B cell (primary cell): ENCODE measurements around the gene ROR2. TPM values are rescaled to one million over a fixed set of nuclear protein-coding genes. Genes with fewer than 3 reads are reported as not detected.

Experiments
- ATAC-seq: fragments of 200-7000 bp; cut with Tn5 transposase; one replicate; pipeline ENCODE4 v1.10.0; 2021; ENCODE audit warnings: low read depth, mild to moderate bottlenecking, moderate number of reproducible peaks, moderate library complexity
- CTCF ChIA-PET: fragments of 350-600 bp; sonication (Branson Sonifier 250); formaldehyde crosslinking; loops from one replicate; lab custom pipeline; 2021; ENCODE audit warnings: antibody characterized with exemption, inconsistent platforms; lab: Charles Lee
- POLR2A ChIA-PET: fragments of 350-600 bp; sonication (Branson Sonifier 250); formaldehyde crosslinking; loops from one replicate; lab custom pipeline; 2021; ENCODE audit warnings: antibody characterized with exemption; lab: Charles Lee
- DNase-seq: peaks from one replicate; pipeline ENCODE4 v3.0.0; 2013
- H2AFZ ChIP-seq: 2 replicates; pipeline ENCODE4 v1.6.1; 2012; ENCODE audit warnings: mild to moderate bottlenecking, low read depth, low read length; ENCODE audit not compliant: insufficient read depth, poor library complexity, severe bottlenecking
- H3K27ac ChIP-seq, 2 donors: 1 replicate in 1 of 2; 2 replicates in 1 of 2; pipeline ENCODE4 v1.5.1; 2012 to 2013; ENCODE audit warnings: low read length in 2 of 2, mild to moderate bottlenecking in 2 of 2, moderate library complexity in 1 of 2
- H3K27me3 ChIP-seq, 4 experiments: fragments of 200-600 bp in 1 of 4; sonication (generic) in 1 of 4; replicated peaks in 1 of 4; 1 replicate in 2 of 4; 2 replicates in 2 of 4; pipeline versions ENCODE4 v1.6.1 to v1.7.0; 2013 to 2016; ENCODE audit warnings: low read length in 3 of 4, mild to moderate bottlenecking in 2 of 4, mixed read lengths in 1 of 4, moderate library complexity in 1 of 4; ENCODE audit not compliant: insufficient read depth in 4 of 4, control insufficient read depth in 3 of 4; ENCODE audit errors: control extremely low read depth in 1 of 4
- H3K36me3 ChIP-seq, 2 experiments: replicated peaks in 1 of 2; 1 replicate in 1 of 2; 2 replicates in 1 of 2; pipeline versions ENCODE4 v1.6.1 to v1.7.1; 2013; ENCODE audit warnings: low read length in 1 of 2; ENCODE audit not compliant: insufficient read depth in 2 of 2, control insufficient read depth in 1 of 2; ENCODE audit errors: control extremely low read depth in 1 of 2, extremely low read depth in 1 of 2
- H3K4me1 ChIP-seq, 2 donors: fragments of 200-600 bp in 1 of 2; sonication (generic) in 1 of 2; 1 replicate in 1 of 2; 2 replicates in 1 of 2; pipeline versions ENCODE4 v1.5.1 to v1.6.1; 2013 to 2017; ENCODE audit warnings: low read length in 2 of 2; ENCODE audit not compliant: control insufficient read depth in 2 of 2, insufficient read depth in 2 of 2
- H3K4me2 ChIP-seq: replicated peaks from 2 replicates; pipeline ENCODE3; 2012; ENCODE audit warnings: mild to moderate bottlenecking, low read depth, low read length; ENCODE audit not compliant: poor library complexity, severe bottlenecking
- H3K4me3 ChIP-seq, 5 experiments: fragments of 200-600 bp in 1 of 5; sonication (generic) in 1 of 5; 1 replicate in 3 of 5; 2 replicates in 2 of 5; pipeline versions ENCODE4 v1.5.1 to v1.7.0; 2011 to 2016; ENCODE audit warnings: low read length in 4 of 5, mild to moderate bottlenecking in 4 of 5, low read depth in 2 of 5, control low read depth in 1 of 5, moderate library complexity in 1 of 5; ENCODE audit not compliant: insufficient read depth in 1 of 5; ENCODE audit errors: control extremely low read depth in 1 of 5, extremely low read depth in 1 of 5
- H3K79me2 ChIP-seq: fragments of 200-600 bp; sonication (generic); one replicate; pipeline ENCODE4 v1.6.0; 2016; ENCODE audit warnings: low read length; ENCODE audit not compliant: control insufficient read depth, insufficient read depth
- H3K9ac ChIP-seq: fragments of 200-600 bp; sonication (generic); 2 replicates; pipeline ENCODE4 v1.6.1; 2017; ENCODE audit warnings: mild to moderate bottlenecking, low read length, moderate library complexity
- H3K9me3 ChIP-seq, 3 donors: one replicate each; pipeline versions ENCODE4 v1.6.1 to v1.7.1; 2013; ENCODE audit warnings: low read length in 2 of 3; ENCODE audit not compliant: control insufficient read depth in 2 of 3, insufficient read depth in 1 of 3; ENCODE audit errors: control extremely low read depth in 1 of 3
- H4K20me1 ChIP-seq: 2 replicates; pipeline ENCODE4 v1.6.0; 2012; ENCODE audit warnings: mild to moderate bottlenecking, low read length; ENCODE audit not compliant: insufficient read depth, control insufficient read depth, poor library complexity, severe bottlenecking
- H3K27ac Mint-ChIP-seq: one replicate; pipeline ENCODE4 v1.8.0; 2021; ENCODE audit warnings: mixed read lengths
- H3K27me3 Mint-ChIP-seq: one replicate; pipeline ENCODE4 v1.8.0; 2021; ENCODE audit warnings: mixed read lengths
- H3K4me1 Mint-ChIP-seq: one replicate; pipeline ENCODE4 v1.8.0; 2021; ENCODE audit warnings: mixed read lengths
- H3K4me3 Mint-ChIP-seq: one replicate; pipeline ENCODE4 v1.8.0; 2021; ENCODE audit warnings: mixed read lengths
- H3K9me3 Mint-ChIP-seq: one replicate; pipeline ENCODE4 v1.8.0; 2022; ENCODE audit warnings: mixed read lengths; ENCODE audit not compliant: insufficient read depth
- CTCF ChIP-seq: fragments of 200-600 bp; IDR thresholded peaks from one replicate; pipeline ENCODE4 v1.8.0; 2022; ENCODE audit warnings: antibody characterized with exemption, mild to moderate bottlenecking
- EZH2 ChIP-seq: IDR thresholded peaks from 2 replicates; pipeline ENCODE4 v1.6.1; 2012; ENCODE audit warnings: borderline replicate concordance, low read depth, mild to moderate bottlenecking, moderate library complexity, low read length; ENCODE audit not compliant: insufficient read depth, poor library complexity, severe bottlenecking
- WGBS: methylation state at CpG from one replicate; pipeline ENCODE4 v1.1.5; 2013; ENCODE audit warnings: missing lambda C conversion rate; ENCODE audit not compliant: insufficient coverage; 5-methylcytosine and 5-hydroxymethylcytosine counted together
- intact Hi-C: fragments of 100-400 bp; cut with micrococcal nuclease; formaldehyde crosslinking; loops from one replicate; pipeline ENCODE4 v1.10.0; 2022
- polyA plus RNA-seq: library from polyadenylated mRNA; depleted of rRNA; stranded (reverse); fragments of >200 nt; gene quantifications from 2 replicates; pipeline ENCODE4 v1.2.3, GENCODE V29; 2012
- total RNA-seq, 2 donors: library from RNA; stranded (reverse); fragments of 120-200 nt in 1 of 2; gene quantifications; 1 replicate in 1 of 2; 2 replicates in 1 of 2; pipeline versions ENCODE4 v1.2.3 to v1.2.4, GENCODE V29; 2013 to 2022

ROR2 gene
- total and polyA plus RNA-seq, 2 donors (not counting 1 experiment from before 2014, with no cell fraction given) = 0.21 to 0.49 TPM

GRCh38 chr9:91991721-91992341 is 41.8 kb upstream of the ROR2 start:
- CTCF ChIA-PET = no interaction called here

GRCh38 chr9:91986248-91986647 is 36.2 kb upstream of the ROR2 start:
- Histone ChIP-seq H3K27me3 (no peaks in the 10 kb centered on the region), H2AFZ (no peak overlapping the region), H3K27ac (no peak overlapping the region), H3K79me2 (no peaks in the 10 kb centered on the region), H3K4me3 (no peak overlapping the region), H3K9me3 (peaks cover 0 to 3% (median 0%) of the 10 kb centered on the region in 3 donors), H3K4me1 (no peaks in the 10 kb centered on the region), H3K4me2 (no peak overlapping the region), H4K20me1 (no peaks in the 10 kb centered on the region), H3K9ac (no peak overlapping the region), H3K36me3 (no peaks in the 10 kb centered on the region)
- Mint-ChIP-seq H3K9me3 (no peaks in the 10 kb centered on the region), H3K4me1 (no peaks in the 10 kb centered on the region), H3K27ac (no peak overlapping the region), H3K4me3 (no peak overlapping the region), H3K27me3 (peaks cover 15% of the 10 kb centered on the region)
- WGBS = 95% methylated on average over 2 of the region's 2 CpGs
- CTCF ChIA-PET = no interaction called here
- ATAC-seq (no peak), DNase-seq (no peak)
- intact Hi-C loops = no loop called here
- POLR2A ChIA-PET = no interaction called here
- no peak for TF ChIP-seq EZH2
- TF ChIP-seq CTCF = no peak

More at GRCh38 chr9:91991721-91992341, 41.8 kb upstream of the ROR2 start:
- Mint-ChIP-seq H3K27ac (no peak overlapping the region), H3K27me3 (peaks cover 17% of the 10 kb centered on the region), H3K4me3 (no peak overlapping the region), H3K9me3 (no peaks in the 10 kb centered on the region), H3K4me1 (no peaks in the 10 kb centered on the region)
- H3K4me3 ChIP-seq = no peak overlapping the region
- no peaks in the 10 kb centered on the region for H3K79me2 ChIP-seq
- no peak overlapping the region for H3K4me2 ChIP-seq
- DNase-seq (no peak), ATAC-seq (no peak)
- intact Hi-C loops = no loop called here
- H3K27me3 ChIP-seq = no peaks in the 10 kb centered on the region
- H2AFZ ChIP-seq = no peak overlapping the region
- no peaks in the 10 kb centered on the region for H4K20me1 ChIP-seq
- no peak for TF ChIP-seq CTCF
- TF ChIP-seq EZH2 = no peak
- H3K4me1 ChIP-seq = no peaks in the 10 kb centered on the region
- 96% methylated on average over 19 of the region's 20 CpGs for WGBS
- POLR2A ChIA-PET = no interaction called here
- H3K36me3 ChIP-seq = no peaks in the 10 kb centered on the region
- H3K9ac ChIP-seq = no peak overlapping the region
- no peaks in the 10 kb centered on the region for H3K9me3 ChIP-seq
- H3K27ac ChIP-seq = no peak overlapping the region
